Caco-2 (cell line): ENCODE results near the gene OR2T33. TPM values are rescaled to one million over a fixed set of nuclear protein-coding genes. Genes with fewer than 3 reads are reported as not detected.
"Not testable (repeated sequence)": the region's sequence is repeated elsewhere in the genome, so short reads cannot be mapped to it uniquely, and the experiment has no call there.

Experiments
- Bru-seq: library from RNA; stranded (reverse); fragments of 400-500 nt; gene quantifications from one replicate; lab custom pipeline; 2021; lab: Mats Ljungman, UMichigan
- BruChase-seq, 2 experiments: library from RNA; stranded (reverse); fragments of 400-500 nt; gene quantifications; one replicate each; lab custom pipeline; 2021; lab: Mats Ljungman, UMichigan
- BruUV-seq: library from RNA; stranded (reverse); fragments of 400-500 nt; replicated peaks from 2 replicates; lab custom pipeline; 2021; lab: Mats Ljungman, UMichigan
- CTCF ChIA-PET: fragments of 300-600 bp; sonication (Branson Sonifier 250); formaldehyde crosslinking; loops from one replicate; lab custom pipeline; 2022; ENCODE audit warnings: antibody characterized with exemption; lab: Charles Lee
- POLR2A ChIA-PET: fragments of 300-600 bp; sonication (Branson Sonifier 250); formaldehyde crosslinking; loops from one replicate; lab custom pipeline; 2022; ENCODE audit warnings: antibody characterized with exemption; lab: Charles Lee
- DNase-seq, 2 experiments: peaks; one replicate each; pipeline versions ENCODE4 v3.0.0 to v3.0.0-alpha.2; 2020 to 2022
- H3K27me3 ChIP-seq: replicated peaks from 2 replicates; pipeline ENCODE4 v1.6.0; 2011; ENCODE audit warnings: low read length; ENCODE audit not compliant: control insufficient read depth, insufficient read depth
- H3K36me3 ChIP-seq: 2 replicates; pipeline ENCODE4 v1.5.1; 2011; ENCODE audit warnings: low read length; ENCODE audit not compliant: control insufficient read depth, insufficient read depth
- H3K4me1 ChIP-seq: fragments of 250-450 bp; sonication (Bioruptor Pico); 2 replicates; pipeline ENCODE4 v1.5.1; 2020; ENCODE audit warnings: mild to moderate bottlenecking
- H3K4me3 ChIP-seq: 2 replicates; pipeline ENCODE4 v1.5.1; 2011; ENCODE audit warnings: low read depth, mild to moderate bottlenecking, control low read depth, low read length
- H3K9me3 ChIP-seq: fragments of 250-450 bp; sonication (Bioruptor Pico); 2 replicates; pipeline ENCODE4 v1.5.1; 2020; ENCODE audit warnings: mild to moderate bottlenecking, moderate library complexity
- H3K27ac Mint-ChIP-seq: one replicate; pipeline ENCODE4 v1.8.0; 2022; ENCODE audit warnings: mixed read lengths; ENCODE audit not compliant: unreplicated experiment
- H3K27me3 Mint-ChIP-seq: one replicate; pipeline ENCODE4 v1.8.0; 2022; ENCODE audit warnings: mixed read lengths; ENCODE audit not compliant: insufficient read depth, unreplicated experiment
- H3K36me3 Mint-ChIP-seq: one replicate; pipeline ENCODE4 v1.8.0; 2022; ENCODE audit warnings: mild to moderate bottlenecking, mixed read lengths; ENCODE audit not compliant: insufficient read depth, unreplicated experiment
- H3K4me1 Mint-ChIP-seq: one replicate; pipeline ENCODE4 v1.8.0; 2022; ENCODE audit warnings: low read depth, mixed read lengths; ENCODE audit not compliant: unreplicated experiment
- H3K4me3 Mint-ChIP-seq: one replicate; pipeline ENCODE4 v1.8.0; 2022; ENCODE audit warnings: mild to moderate bottlenecking, moderate library complexity, mixed read lengths; ENCODE audit not compliant: unreplicated experiment
- H3K9me3 Mint-ChIP-seq: one replicate; pipeline ENCODE4 v1.8.0; 2022; ENCODE audit warnings: mixed read lengths; ENCODE audit not compliant: unreplicated experiment
- intact Hi-C: fragments of 100-400 bp; cut with micrococcal nuclease; formaldehyde crosslinking; loops from one replicate; pipeline ENCODE4 v1.10.0; 2022; ENCODE audit not compliant: unreplicated experiment
- long read RNA-seq: library from polyadenylated mRNA; stranded (forward); transcript quantifications from one replicate; pipeline ENCODE4 v2.0.0, GENCODE V29; 2022
- total RNA-seq: library from RNA; stranded (reverse); gene quantifications from 2 replicates; pipeline ENCODE4 v1.2.3, GENCODE V29; 2022
- TF ChIP-seq, protein P1 (sequence below), 2 experiments: fragments of 200-600 bp in 1 of 2; IDR thresholded peaks; 1 replicate in 1 of 2; 2 replicates in 1 of 2; pipeline versions ENCODE4 v1.5.1 to v1.8.0; 2011 to 2022; ENCODE audit warnings: antibody characterized with exemption in 1 of 2, control low read depth in 1 of 2, inconsistent platforms in 1 of 2, low read depth in 1 of 2, low read length in 1 of 2, mild to moderate bottlenecking in 1 of 2, moderate library complexity in 1 of 2; ENCODE audit not compliant: insufficient read depth in 1 of 2, severe bottlenecking in 1 of 2, unreplicated experiment in 1 of 2

Gene OR2T33, protein sequence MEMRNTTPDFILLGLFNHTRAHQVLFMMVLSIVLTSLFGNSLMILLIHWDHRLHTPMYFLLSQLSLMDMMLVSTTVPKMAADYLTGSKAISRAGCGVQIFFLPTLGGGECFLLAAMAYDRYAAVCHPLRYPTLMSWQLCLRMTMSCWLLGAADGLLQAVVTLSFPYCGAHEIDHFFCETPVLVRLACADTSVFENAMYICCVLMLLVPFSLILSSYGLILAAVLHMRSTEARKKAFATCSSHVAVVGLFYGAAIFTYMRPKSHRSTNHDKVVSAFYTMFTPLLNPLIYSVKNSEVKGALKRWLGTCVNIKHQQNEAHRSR
- not detected in 2 replicates for total RNA-seq
- not detected for Bru-seq, nascent RNA
- BruChase-seq, experiment 1, labeled RNA remaining after a 2-hour chase: not detected
- not detected for BruChase-seq, experiment 2, labeled RNA remaining after a 6-hour chase
- long read RNA-seq: 0 reads

DNA sequence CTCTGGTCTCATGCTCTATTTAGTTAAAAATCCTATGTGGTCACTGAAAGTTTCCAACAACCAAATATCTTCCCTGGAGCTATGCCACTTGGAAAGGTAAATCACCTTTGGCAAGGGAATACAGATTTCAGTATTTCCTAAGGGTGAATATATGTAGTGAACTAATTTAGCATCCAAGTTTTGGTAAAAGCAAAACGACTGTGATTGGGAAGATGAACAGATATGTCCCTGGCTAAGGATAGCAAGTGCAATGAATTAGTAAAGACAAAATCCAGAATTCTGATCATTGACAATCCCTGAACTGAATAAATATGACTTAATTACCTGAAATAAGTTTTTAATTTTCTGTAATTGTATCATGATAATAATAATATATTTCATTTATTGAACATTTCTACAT lies at the start of gene OR2T33:
OR2T33 (minus strand) TSS at position 101 of the 400 bp plus-strand sequence. CDS start 4,162 bp downstream, outside the sequence.
- no peak within 1 kb of the TSS for H3K4me3 ChIP-seq
- no peaks in the 10 kb centered on the region for H3K4me1 ChIP-seq
- Mint-ChIP-seq H3K4me3 (no peak within 1 kb of the TSS), H3K4me1 (no peaks in the 10 kb centered on the region), H3K9me3 (no peaks in the 10 kb centered on the region), H3K36me3 (no peaks in the 10 kb centered on the region), H3K27me3 (no peaks in the 10 kb centered on the region), H3K27ac (no peak within 1 kb of the TSS)
- no peak for DNase-seq
- intact Hi-C loops: no loop called here
- H3K9me3 ChIP-seq: no peaks in the 10 kb centered on the region
- TF ChIP-seq, protein P1, sequence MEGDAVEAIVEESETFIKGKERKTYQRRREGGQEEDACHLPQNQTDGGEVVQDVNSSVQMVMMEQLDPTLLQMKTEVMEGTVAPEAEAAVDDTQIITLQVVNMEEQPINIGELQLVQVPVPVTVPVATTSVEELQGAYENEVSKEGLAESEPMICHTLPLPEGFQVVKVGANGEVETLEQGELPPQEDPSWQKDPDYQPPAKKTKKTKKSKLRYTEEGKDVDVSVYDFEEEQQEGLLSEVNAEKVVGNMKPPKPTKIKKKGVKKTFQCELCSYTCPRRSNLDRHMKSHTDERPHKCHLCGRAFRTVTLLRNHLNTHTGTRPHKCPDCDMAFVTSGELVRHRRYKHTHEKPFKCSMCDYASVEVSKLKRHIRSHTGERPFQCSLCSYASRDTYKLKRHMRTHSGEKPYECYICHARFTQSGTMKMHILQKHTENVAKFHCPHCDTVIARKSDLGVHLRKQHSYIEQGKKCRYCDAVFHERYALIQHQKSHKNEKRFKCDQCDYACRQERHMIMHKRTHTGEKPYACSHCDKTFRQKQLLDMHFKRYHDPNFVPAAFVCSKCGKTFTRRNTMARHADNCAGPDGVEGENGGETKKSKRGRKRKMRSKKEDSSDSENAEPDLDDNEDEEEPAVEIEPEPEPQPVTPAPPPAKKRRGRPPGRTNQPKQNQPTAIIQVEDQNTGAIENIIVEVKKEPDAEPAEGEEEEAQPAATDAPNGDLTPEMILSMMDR (IDR thresholded peaks at IDR 0.05; ENCODE audit: insufficient read depth in 1 of 2, low read depth in 1 of 2, low read length in 1 of 2, severe bottlenecking in 1 of 2, unreplicated experiment in 1 of 2): no peak
- H3K27me3 ChIP-seq: no peaks in the 10 kb centered on the region
- CTCF ChIA-PET: no interaction called here
- POLR2A ChIA-PET: no interaction called here
- H3K36me3 ChIP-seq: no peaks in the 10 kb centered on the region
- BruUV-seq: no TSS peak

DNA sequence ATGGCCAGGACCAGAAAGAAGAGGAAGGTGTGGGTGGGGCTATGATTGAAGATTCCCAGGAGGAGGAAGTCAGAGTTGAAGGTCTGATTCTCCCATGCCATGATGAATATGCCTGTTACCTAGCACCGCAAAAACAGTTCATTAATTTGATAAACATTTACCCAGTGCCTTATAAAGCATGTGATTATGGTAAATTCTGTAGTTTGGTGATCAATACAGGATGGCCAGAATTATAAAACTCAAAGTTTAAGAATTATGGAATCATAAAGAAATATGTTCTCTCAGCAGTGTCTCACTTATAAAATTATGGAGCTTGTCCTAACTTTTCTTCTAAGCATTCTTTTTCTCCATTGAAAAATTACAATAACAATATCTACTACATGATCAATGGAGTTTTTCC lies 46.7 kb upstream of the OR2T33 start, which contains the start of gene OR2M7:
OR2M7 (minus strand) TSS at position 101 of the 400 bp plus-strand sequence; CDS start at position 101, 0 bp downstream.
- Histone ChIP-seq H3K36me3 (no peaks in the 10 kb centered on the region), H3K27me3 (no peaks in the 10 kb centered on the region), H3K4me1 (no peaks in the 10 kb centered on the region), H3K4me3 (no peak within 1 kb of the TSS), H3K9me3 (no peaks in the 10 kb centered on the region)
- ChIA-PET POLR2A (no interaction called here), CTCF (no interaction called here)
- intact Hi-C loops: no loop called here
- BruUV-seq: no TSS peak
- no peak within 1 kb of the TSS for H3K4me3 Mint-ChIP-seq
- no peak for DNase-seq
- H3K4me1 Mint-ChIP-seq: no peaks in the 10 kb centered on the region
- peaks cover 2% of the 10 kb centered on the region for H3K27me3 Mint-ChIP-seq
- H3K36me3 Mint-ChIP-seq: no peaks in the 10 kb centered on the region
- no peak within 1 kb of the TSS for H3K27ac Mint-ChIP-seq
- H3K9me3 Mint-ChIP-seq: peaks cover 17% of the 10 kb centered on the region
- TF ChIP-seq, protein P1 (IDR thresholded peaks at IDR 0.05; ENCODE audit: insufficient read depth in 1 of 2, low read depth in 1 of 2, low read length in 1 of 2, severe bottlenecking in 1 of 2, unreplicated experiment in 1 of 2): no peak

DNA sequence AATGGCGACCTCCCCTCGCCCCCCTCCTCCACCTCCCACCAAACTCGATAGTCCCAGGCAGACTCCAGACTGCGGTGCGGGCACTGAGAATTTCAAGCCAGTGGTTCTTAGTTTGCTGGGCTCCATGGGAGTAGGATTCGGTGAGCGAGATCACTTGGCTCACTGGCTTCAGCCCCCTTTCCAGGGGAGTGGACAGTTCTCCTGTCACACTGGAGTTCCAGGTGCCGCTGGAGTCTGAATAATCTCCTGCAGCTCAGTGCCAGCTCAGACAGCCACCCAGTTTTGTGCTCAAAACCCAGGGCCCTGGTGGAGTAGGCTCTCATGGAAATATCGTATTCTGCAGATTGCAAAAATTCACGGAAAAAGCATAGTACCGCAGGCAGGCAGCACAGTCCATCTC lies 39.0 kb upstream of the OR2T33 start:
- intact Hi-C loops: no loop called here
- H3K4me3 ChIP-seq: no peak overlapping the region
- no peaks in the 10 kb centered on the region for H3K36me3 ChIP-seq
- BruUV-seq: no TSS peak
- H3K4me1 Mint-ChIP-seq: no peaks in the 10 kb centered on the region
- ChIA-PET POLR2A (no interaction called here), CTCF (no interaction called here)
- no peaks in the 10 kb centered on the region for H3K27me3 Mint-ChIP-seq
- H3K27me3 ChIP-seq: no peaks in the 10 kb centered on the region
- no peaks in the 10 kb centered on the region for H3K36me3 Mint-ChIP-seq
- TF ChIP-seq, protein P1 (IDR thresholded peaks at IDR 0.05; ENCODE audit: insufficient read depth in 1 of 2, low read depth in 1 of 2, low read length in 1 of 2, severe bottlenecking in 1 of 2, unreplicated experiment in 1 of 2): no peak
- H3K9me3 ChIP-seq: peaks cover 14% of the 10 kb centered on the region; the same call in 1 of the 2 replicates
- H3K4me1 ChIP-seq: no peaks in the 10 kb centered on the region
- H3K27ac Mint-ChIP-seq: no peak overlapping the region
- H3K9me3 Mint-ChIP-seq: peaks cover 47% of the 10 kb centered on the region
- no peak for DNase-seq
- no peak overlapping the region for H3K4me3 Mint-ChIP-seq

DNA sequence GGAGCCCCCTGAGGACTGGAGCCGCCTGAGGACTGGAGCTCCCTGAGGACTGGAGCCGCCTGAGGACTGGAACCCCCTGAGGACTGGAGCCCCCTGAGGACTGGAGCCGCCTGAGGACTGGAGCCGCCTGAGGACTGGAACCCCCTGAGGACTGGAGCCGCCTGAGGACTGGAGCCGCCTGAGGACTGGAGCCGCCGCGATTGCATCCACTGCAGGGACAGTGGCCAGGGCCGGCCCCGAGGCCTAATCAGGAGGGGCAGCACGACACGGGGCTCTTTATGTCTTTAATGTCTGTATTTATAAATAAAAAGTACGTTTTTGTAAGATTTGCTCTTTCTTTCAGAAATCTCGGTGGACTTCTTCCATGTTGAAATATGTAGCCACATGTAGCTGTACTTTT lies 29.0 kb upstream of the OR2T33 start:
- CTCF ChIA-PET, DNase-seq, H3K4me1 ChIP-seq, POLR2A ChIA-PET, H3K27me3 Mint-ChIP-seq, H3K27ac Mint-ChIP-seq, H3K4me1 Mint-ChIP-seq, BruUV-seq, H3K4me3 Mint-ChIP-seq, H3K9me3 ChIP-seq, intact Hi-C loops, H3K27me3 ChIP-seq, H3K36me3 Mint-ChIP-seq, H3K36me3 ChIP-seq, H3K4me3 ChIP-seq, H3K9me3 Mint-ChIP-seq: not testable (repeated sequence)
